Stimulated activated naive CD8-positive, alpha-beta T cell treated with anti-CD3 and anti-CD28 coated beads, Interleukin-15, amount 100 ng/mL, for 72 hours (primary cell): ENCODE data around the gene KDM4C.
"Not testable (repeated sequence)": the region's sequence is repeated elsewhere in the genome, so short reads cannot be mapped to it uniquely, and the experiment has no call there.

Experiments used
- ATAC-seq: fragments of 150-1000 bp; cut with Tn5 transposase; 2 replicates; pipeline ENCODE4 v1.10.0; 2021; ENCODE audit warnings: mild to moderate bottlenecking, moderate library complexity
- DNase-seq, 2 donors: peaks; one replicate each; pipeline ENCODE4 v3.0.0; 2021 to 2022
- H3K27ac Mint-ChIP-seq, 2 donors: one replicate each; pipeline ENCODE4 v1.8.0; 2022; ENCODE audit warnings: mild to moderate bottlenecking in 2 of 2, mixed read lengths in 2 of 2, moderate library complexity in 2 of 2
- H3K27me3 Mint-ChIP-seq: one replicate; pipeline ENCODE4 v1.8.0; 2022; ENCODE audit warnings: mixed read lengths
- H3K4me1 Mint-ChIP-seq: one replicate; pipeline ENCODE4 v1.8.0; 2022; ENCODE audit warnings: mild to moderate bottlenecking, mixed read lengths
- H3K4me3 Mint-ChIP-seq, 2 donors: one replicate each; pipeline ENCODE4 v1.8.0; 2022; ENCODE audit warnings: mild to moderate bottlenecking in 2 of 2, mixed read lengths in 2 of 2, moderate library complexity in 1 of 2
- H3K9me3 Mint-ChIP-seq, 2 donors: one replicate each; pipeline ENCODE4 v1.8.0; 2022; ENCODE audit warnings: mixed read lengths in 2 of 2

The KDM4C gene

GRCh38 chr9:6757456-6758247 is at the start of gene KDM4C:
KDM4C (plus strand) TSS chr9:6757973; CDS start chr9:6792989, 35,016 bp downstream.
- peak; percentile 90 for ATAC-seq
- Mint-ChIP-seq H3K9me3 (no peaks in the 10 kb centered on the region), H3K4me3 (peak within 1 kb of the TSS; percentile 91 to 97), H3K4me1 (peaks cover 37% of the 10 kb centered on the region), H3K27me3 (no peaks in the 10 kb centered on the region), H3K27ac (peak within 1 kb of the TSS; percentile 100)
- peak; percentile 90 to 93 for DNase-seq

DNA sequence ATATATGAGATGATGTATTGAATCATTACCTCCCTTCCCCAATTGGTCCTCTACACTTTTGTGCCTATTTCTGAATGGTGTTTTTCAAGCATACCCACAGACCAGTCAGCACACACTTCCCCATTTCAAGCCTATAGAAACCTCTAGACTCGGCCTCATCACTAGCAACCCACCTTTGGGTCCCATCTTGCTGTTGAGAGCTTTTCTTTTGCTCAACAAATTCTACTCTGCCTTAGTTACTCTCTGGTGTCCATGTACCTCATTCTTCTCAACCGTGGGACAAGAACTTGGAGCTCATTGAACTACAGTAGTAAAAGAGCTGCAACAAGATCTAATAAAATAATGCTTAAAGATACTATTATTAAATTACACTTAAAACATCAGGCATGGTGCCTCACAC is 49.0 kb upstream of the KDM4C start:
- Mint-ChIP-seq H3K27me3 (no peaks in the 10 kb centered on the region), H3K27ac (no peak overlapping the region), H3K9me3 (peaks cover 5 to 7% of the 10 kb centered on the region in 2 donors), H3K4me1 (peaks cover 6% of the 10 kb centered on the region), H3K4me3 (no peak overlapping the region)
- ATAC-seq, result no peak
- DNase-seq, result no peak

DNA sequence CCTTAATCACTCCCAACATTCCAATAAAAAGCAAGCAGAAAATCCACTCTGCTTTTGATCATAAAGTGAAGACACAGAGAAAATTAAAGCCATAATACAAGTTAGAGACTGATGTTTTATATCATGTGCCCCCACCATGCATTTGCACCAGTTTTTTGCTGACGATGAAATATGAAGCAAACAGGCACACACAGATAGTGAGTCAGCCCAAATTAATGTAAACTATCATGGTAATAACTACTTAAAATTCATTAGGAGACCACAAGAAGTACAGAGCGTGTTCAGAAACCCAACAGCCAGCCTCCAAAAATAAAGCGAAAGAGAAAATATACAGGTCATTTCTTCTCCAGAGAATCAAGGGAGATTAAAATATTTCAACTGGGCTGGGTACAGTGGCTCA is 46.4 kb upstream of the KDM4C start:
- Mint-ChIP-seq H3K4me1 (peaks cover 2% of the 10 kb centered on the region), H3K9me3 (peaks cover 5 to 7% of the 10 kb centered on the region in 2 donors), H3K4me3 (no peak overlapping the region), H3K27ac (no peak overlapping the region), H3K27me3 (no peaks in the 10 kb centered on the region)
- no peak for DNase-seq
- ATAC-seq, result no peak

DNA sequence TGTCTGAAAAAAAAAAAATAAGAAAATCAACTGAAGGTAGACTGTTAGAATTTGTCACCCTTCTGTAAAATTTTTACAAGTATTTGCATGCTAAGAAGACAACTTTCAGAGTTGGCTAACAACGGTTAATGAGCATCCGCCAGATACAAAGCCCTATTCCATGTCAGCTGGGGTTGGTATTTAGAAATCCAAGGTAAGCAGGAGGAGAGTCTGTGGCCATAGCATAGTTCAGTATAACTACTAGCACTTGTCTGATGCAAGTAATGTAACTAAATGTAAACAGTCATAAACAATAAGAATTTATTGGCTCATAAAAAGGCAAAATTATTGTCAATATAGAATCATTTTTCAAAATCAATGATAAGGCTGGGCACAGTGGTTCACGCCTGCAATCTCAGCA is 45.7 kb upstream of the KDM4C start:
- Mint-ChIP-seq H3K9me3 (peaks cover 5 to 7% of the 10 kb centered on the region in 2 donors), H3K4me3 (no peak overlapping the region), H3K4me1 (peaks cover 9% of the 10 kb centered on the region), H3K27me3 (no peaks in the 10 kb centered on the region), H3K27ac (no peak overlapping the region)
- no peak for DNase-seq
- no peak for ATAC-seq

DNA sequence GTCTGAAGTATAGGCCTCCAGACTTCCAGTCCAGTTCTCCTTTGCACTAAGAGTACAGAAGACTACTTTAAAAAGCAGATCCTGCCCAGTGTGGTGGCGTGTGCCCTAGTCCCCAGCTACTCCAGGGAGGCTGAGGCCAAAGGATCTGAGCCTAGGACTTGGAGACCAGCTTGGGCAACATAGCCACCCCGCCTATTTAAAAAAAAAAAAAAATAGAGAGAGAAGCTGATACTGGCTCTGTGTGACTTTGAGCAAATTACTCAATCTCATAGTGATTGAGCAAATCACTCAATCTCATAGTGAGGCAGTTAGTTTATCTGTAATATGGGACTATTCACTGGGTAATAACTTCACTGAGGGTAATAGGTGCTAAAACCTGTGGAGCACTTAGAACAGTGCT is 43.6 kb upstream of the KDM4C start:
- ATAC-seq (no peak), DNase-seq (no peak)
- no peak overlapping the region for H3K4me3 Mint-ChIP-seq
- no peaks in the 10 kb centered on the region for H3K27me3 Mint-ChIP-seq
- no peaks in the 10 kb centered on the region for H3K9me3 Mint-ChIP-seq
- H3K4me1 Mint-ChIP-seq, result peaks cover 11% of the 10 kb centered on the region
- no peak overlapping the region for H3K27ac Mint-ChIP-seq

GRCh38 chr9:6715153-6715754 is 42.5 kb upstream of the KDM4C start:
- not testable (repeated sequence) for H3K27me3 Mint-ChIP-seq, H3K9me3 Mint-ChIP-seq, ATAC-seq, DNase-seq
- Mint-ChIP-seq H3K4me1 (peaks cover 11% of the 10 kb centered on the region), H3K4me3 (peak overlapping the region; percentile 85 to 92), H3K27ac (peak overlapping the region in 1 of 2 donors; percentile 94)

GRCh38 chr9:6715755-6716643 is 41.8 kb upstream of the KDM4C start:
- Mint-ChIP-seq H3K27me3 (no peaks in the 10 kb centered on the region), H3K9me3 (no peaks in the 10 kb centered on the region), H3K27ac (peak overlapping the region; percentile 91 to 94), H3K4me3 (peak overlapping the region; percentile 85 to 92), H3K4me1 (peaks cover 11% of the 10 kb centered on the region)
- DNase-seq, result peak; percentile 67 to 75
- ATAC-seq, result peak; percentile 94

DNA sequence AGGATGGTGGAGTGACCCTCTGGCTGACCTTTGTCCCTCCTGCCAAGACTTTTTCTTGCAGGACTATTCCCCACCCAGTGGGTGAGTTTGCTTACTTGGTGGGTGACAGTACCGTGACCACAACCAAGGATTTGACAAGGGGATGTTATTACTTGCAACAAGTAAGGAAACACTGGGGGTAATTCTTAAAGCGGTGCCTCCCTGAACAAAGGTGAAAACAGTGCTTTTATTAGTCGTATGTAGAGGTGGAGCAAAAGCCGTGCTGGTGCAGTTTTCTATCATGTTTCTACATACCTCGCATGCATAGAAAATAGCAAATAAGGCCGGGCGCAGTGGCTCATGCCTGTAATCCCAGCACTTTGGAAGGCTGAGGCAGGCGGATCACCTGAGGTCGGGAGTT is 41.0 kb upstream of the KDM4C start:
- H3K4me1 Mint-ChIP-seq, result peaks cover 11% of the 10 kb centered on the region
- DNase-seq (no peak), ATAC-seq (no peak)
- H3K9me3 Mint-ChIP-seq, result no peaks in the 10 kb centered on the region
- H3K27me3 Mint-ChIP-seq, result no peaks in the 10 kb centered on the region
- H3K4me3 Mint-ChIP-seq, result peak overlapping the region; percentile 85 to 92
- peak overlapping the region; percentile 91 to 94 for H3K27ac Mint-ChIP-seq

DNA sequence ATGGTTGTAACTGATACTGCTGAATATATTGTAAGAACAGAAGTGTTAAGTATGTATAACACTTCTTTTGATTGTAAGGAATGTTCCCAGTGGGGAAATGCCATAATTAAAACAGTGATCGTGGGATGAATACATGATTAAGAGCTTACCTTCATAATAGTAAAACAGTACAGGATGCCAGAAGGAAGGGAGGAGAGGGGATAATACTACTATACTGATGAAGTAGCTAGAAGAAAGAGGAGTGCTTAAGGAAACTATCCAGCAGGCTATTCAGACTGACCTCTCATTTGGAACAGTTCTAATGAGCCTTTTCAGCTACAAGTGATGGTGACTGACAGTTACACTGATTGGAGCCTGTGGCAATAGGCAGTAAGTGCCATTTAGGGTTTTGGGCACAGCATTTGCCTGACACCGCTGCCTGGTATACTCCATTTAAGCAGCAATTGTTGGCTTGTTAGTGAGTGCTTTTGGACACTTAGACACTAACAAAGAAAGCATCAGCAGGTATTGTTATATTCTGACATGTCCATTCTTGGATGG is 33.8 kb upstream of the KDM4C start:
- Mint-ChIP-seq H3K27me3 (no peaks in the 10 kb centered on the region), H3K4me1 (no peaks in the 10 kb centered on the region), H3K27ac (no peak overlapping the region), H3K9me3 (no peaks in the 10 kb centered on the region), H3K4me3 (no peak overlapping the region)
- ATAC-seq (no peak), DNase-seq (no peak)

- Mint-ChIP-seq H3K9me3 (peaks cover 5 to 7% of the 10 kb centered on the region in 2 donors), H3K4me1 (no peaks in the 10 kb centered on the region), H3K27me3 (no peaks in the 10 kb centered on the region), H3K27ac (no peak overlapping the region), H3K4me3 (no peak overlapping the region)
- ATAC-seq, result no peak
- DNase-seq, result no peak
Observed at GRCh38 chr9:6733257-6733656, 24.5 kb upstream of the KDM4C start.

DNA sequence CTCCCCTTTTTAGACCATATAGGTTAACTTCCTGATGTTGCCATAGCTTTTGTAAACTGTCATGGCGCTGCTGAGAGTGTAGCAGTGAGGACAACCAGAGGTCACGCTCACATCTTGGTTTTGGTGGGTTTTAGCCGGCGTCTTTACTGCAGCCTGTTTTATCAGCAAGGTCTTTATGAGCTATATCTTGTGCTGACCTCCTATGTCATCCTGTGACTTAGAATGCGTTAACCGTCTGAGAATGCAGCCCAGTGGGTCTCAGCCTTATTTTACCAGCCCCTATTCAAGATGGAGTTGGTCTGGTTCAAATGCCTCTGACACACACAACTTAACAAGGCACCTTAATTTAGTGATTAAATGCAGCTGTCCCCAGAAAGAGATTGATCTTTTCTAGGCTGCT is 23.9 kb upstream of the KDM4C start:
- Mint-ChIP-seq H3K4me1 (no peaks in the 10 kb centered on the region), H3K27ac (no peak overlapping the region), H3K27me3 (no peaks in the 10 kb centered on the region), H3K4me3 (no peak overlapping the region), H3K9me3 (peaks cover 5 to 7% of the 10 kb centered on the region in 2 donors)
- no peak for DNase-seq
- no peak for ATAC-seq

DNA sequence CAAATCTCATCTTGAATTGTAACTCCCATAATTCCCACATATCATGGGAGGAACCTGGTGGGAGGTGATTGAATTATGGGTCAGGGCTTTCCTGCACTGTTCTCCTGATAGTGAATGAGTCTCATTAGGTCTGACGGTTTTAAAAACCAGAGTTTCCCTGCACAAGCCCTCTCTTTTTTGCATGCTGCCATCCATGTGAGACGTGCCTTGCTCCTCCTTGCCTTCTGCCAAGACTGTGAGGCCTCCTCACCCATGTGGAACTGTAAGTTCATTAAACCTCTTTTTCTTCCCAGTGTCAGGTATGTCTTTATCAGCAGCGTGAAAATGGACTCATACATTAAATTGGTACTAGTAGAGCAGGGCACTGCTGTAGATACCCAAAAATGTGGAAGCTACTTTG is 22.4 kb upstream of the KDM4C start:
- Mint-ChIP-seq H3K27me3 (no peaks in the 10 kb centered on the region), H3K4me3 (no peak overlapping the region), H3K27ac (no peak overlapping the region), H3K4me1 (no peaks in the 10 kb centered on the region), H3K9me3 (peaks cover 5 to 7% of the 10 kb centered on the region in 2 donors)
- no peak for ATAC-seq
- DNase-seq, result no peak

GRCh38 chr9:6739218-6739617 is 18.6 kb upstream of the KDM4C start:
- Mint-ChIP-seq H3K9me3 (peaks cover 5 to 7% of the 10 kb centered on the region in 2 donors), H3K27ac (peak overlapping the region; percentile 27 to 58), H3K4me3 (no peak overlapping the region), H3K27me3 (no peaks in the 10 kb centered on the region), H3K4me1 (no peaks in the 10 kb centered on the region)
- ATAC-seq (no peak), DNase-seq (no peak)

GRCh38 chr9:6748861-6749260 is 8.9 kb upstream of the KDM4C start:
- H3K27me3 Mint-ChIP-seq, H3K4me3 Mint-ChIP-seq, ATAC-seq, H3K27ac Mint-ChIP-seq, DNase-seq, H3K9me3 Mint-ChIP-seq: not testable (repeated sequence)
- peaks cover 12% of the 10 kb centered on the region for H3K4me1 Mint-ChIP-seq

DNA sequence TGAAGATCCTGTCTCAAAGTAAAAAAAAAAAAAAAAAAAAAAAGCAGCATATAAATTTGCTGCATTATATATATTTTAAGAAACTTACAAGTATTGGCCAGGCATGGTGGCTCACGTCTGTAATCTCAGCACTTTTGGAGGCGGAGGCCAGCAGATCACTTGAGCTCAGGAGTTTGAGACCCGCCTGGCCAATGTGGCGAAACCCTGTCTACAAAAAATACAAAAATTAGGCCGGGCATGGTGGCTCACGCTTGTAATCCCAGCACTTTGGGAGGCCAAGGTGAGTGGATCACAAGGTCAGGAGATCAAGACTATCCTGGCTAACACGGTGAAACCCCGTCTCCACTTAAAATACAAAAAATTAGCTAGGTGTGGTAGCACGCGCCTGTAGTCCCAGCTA is 2.9 kb upstream of the KDM4C start:
- H3K27me3 Mint-ChIP-seq, ATAC-seq, H3K4me3 Mint-ChIP-seq, H3K9me3 Mint-ChIP-seq, DNase-seq: not testable (repeated sequence)
- Mint-ChIP-seq H3K4me1 (peaks cover 29% of the 10 kb centered on the region), H3K27ac (peak overlapping the region in 1 of 2 donors; percentile 42)
